Esophagus muscularis mucosa (tissue), 3 donors: Measurements from ENCODE around the gene RABEP1.

ENCODE experiments used
- POLR2A ChIP-seq: fragments of 450-650 bp; IDR thresholded peaks from one replicate; pipeline ENCODE4 v1.6.1; 2017; ENCODE audit warnings: antibody characterized with exemption, moderate library complexity, mild to moderate bottlenecking, low read depth
- POLR2AphosphoS5 ChIP-seq, 2 donors: sonication (generic); formaldehyde crosslinking; IDR thresholded peaks; one replicate each; pipeline ENCODE4 v1.6.1; 2017; ENCODE audit warnings: antibody characterized with exemption in 2 of 2
- TF ChIP-seq, protein P1 (sequence below), 3 experiments: fragments of 200-600 bp in 2 of 3; fragments of 450-650 bp in 1 of 3; sonication (generic) in 2 of 3; IDR thresholded peaks; one replicate each; pipeline ENCODE4 v1.5.1; 2017 to 2019; ENCODE audit warnings: antibody characterized with exemption in 3 of 3, mild to moderate bottlenecking in 2 of 3, moderate library complexity in 1 of 3

DNA sequence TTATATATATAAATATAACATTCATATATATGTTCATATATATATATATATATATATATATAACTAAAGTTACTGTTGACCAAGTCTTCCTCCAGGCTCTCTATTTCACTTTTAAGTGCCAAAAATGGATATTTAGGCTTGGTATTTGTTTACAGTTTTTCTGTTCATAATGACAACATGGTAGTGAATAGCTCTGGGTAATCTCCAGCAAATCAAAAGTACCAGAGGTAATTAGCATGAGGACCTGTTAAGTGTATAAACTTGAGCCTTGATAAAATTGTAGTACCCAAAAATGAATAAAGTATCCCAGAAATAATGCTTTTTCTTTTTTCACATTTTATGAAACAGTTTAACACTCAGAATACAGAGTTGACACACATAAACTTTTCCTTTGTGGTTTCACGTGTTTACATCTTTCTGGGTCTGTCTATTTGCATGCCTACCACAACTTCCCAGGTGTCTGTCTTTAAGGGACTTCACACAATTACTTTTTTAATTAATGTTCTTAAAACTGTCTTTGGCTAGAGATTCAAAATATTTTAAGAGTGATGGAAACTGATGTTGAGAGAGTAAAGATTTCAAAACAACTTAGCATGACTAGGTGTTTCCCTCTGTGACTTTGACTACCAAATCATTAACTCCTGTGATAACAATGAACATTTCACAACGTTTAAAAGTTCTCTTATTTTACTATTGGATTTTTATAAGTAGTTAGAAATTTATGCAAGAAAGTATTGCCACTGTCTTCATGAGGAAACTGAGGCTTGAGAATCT lies 47.9 kb downstream of the RABEP1 start:
- TF ChIP-seq POLR2AphosphoS5 (IDR thresholded peaks at IDR 0.05): no peak
- TF ChIP-seq, protein P1, sequence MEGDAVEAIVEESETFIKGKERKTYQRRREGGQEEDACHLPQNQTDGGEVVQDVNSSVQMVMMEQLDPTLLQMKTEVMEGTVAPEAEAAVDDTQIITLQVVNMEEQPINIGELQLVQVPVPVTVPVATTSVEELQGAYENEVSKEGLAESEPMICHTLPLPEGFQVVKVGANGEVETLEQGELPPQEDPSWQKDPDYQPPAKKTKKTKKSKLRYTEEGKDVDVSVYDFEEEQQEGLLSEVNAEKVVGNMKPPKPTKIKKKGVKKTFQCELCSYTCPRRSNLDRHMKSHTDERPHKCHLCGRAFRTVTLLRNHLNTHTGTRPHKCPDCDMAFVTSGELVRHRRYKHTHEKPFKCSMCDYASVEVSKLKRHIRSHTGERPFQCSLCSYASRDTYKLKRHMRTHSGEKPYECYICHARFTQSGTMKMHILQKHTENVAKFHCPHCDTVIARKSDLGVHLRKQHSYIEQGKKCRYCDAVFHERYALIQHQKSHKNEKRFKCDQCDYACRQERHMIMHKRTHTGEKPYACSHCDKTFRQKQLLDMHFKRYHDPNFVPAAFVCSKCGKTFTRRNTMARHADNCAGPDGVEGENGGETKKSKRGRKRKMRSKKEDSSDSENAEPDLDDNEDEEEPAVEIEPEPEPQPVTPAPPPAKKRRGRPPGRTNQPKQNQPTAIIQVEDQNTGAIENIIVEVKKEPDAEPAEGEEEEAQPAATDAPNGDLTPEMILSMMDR (IDR thresholded peaks at IDR 0.05): no peak
- no peak for TF ChIP-seq POLR2A
